ENCODE data around the gene TDRD10.

Gene TDRD10

GRCh38 chr1:154575951-154576566 lies 74.0 kb downstream of the TDRD10 start:
- no peak for DNase-seq (ENCODE audit: extremely low read depth in 1 of 2, low read depth in 1 of 2)

DNA sequence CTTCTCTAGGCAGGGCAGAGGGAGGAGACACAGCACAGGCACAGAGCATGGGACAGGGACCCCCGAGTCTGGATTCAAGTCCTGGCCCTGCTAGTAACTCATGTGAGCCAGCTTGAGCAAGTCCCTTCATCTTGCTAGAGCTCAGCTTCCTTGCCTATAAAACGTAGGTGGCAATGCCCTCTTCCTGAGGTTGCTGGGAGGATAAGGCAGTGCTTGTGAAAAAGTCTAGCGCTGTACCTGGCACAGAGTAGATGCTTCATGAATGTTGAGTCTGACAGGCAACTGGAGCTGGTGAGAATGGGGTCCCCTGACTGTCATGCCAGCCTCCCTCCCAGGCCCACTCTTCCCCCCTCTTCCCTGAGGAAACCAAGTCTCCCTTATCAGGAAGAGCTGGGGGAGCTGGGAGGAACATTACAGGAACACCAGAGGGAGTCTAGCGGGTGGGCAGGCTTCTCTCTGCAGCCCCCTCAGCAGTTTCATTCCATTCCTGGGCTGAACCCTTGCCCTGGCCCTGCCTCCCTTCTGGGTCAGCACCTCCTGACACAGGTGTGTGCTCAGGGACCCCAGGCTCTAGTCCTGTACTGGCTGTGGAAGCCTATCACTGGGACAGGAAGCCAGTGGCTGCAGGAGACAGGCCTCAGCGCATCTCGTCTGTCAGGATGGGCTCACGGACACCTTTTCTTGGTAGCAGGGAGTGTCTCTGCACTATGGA lies 75.5 kb downstream of the TDRD10 start:
- no peak for DNase-seq (ENCODE audit: extremely low read depth in 1 of 2, low read depth in 1 of 2)

DNA sequence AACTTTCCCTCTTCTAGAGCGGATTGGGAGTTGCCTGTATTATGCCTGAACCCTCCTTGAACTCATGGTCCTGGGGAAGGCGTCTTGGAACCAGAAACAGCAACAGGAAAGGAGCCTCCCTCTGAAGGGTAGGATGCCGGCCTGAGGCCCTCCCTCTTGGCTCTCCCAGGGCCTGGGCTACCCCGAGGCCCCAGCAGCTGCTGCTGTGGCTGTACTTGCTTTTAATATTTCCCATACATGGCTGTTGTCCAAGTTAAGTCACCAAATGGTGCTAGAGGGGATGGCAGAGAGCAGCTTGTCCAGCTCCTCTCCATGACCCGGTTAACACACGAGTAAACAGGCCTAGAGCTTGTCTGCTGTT lies 76.0 kb downstream of the TDRD10 start:
- no peak for DNase-seq (ENCODE audit: extremely low read depth in 1 of 2, low read depth in 1 of 2)

GRCh38 chr1:154579374-154579773 lies 77.4 kb downstream of the TDRD10 start:
- DNase-seq (ENCODE audit: extremely low read depth in 1 of 2, low read depth in 1 of 2): no peak

DNA sequence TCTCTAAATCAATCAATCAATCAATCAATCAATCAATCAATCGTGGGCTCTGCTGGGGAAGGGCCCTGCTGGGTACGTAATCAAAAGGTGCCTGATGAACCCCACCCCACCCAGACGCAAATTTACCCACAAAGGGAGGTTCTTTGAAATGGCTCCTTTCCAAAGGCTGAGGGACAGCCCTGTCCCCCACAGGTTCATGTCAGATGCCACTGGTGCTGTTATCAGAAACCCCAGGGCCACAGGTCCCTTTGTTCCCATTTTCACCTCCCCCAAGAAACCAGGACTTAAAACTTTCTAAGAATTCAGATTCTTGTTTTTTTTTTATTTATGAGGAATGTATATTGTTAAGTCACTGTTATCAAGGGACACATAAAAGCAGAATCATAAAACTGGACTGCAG lies 79.7 kb downstream of the TDRD10 start:
- DNase-seq (ENCODE audit: extremely low read depth in 1 of 2, low read depth in 1 of 2): no peak

DNA sequence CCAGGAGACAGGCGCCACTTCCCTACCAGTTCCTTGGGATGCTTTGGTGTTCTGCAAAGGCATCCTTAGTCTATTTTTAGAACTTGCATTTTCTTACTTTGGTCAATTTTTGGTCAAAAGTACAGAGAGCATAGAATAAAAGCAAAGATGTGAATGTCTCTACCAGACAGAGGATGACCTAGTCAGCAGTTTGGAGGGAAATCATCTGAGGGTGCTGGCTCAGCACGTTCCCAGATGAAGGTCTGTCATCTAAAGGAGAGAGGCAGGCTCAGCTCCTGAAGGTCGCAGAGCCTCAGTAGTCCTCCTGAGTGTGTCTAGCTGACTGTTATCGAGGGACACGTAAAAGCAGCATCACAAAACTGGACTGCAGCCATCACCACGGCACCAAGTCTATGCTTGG lies 80.9 kb downstream of the TDRD10 start:
- DNase-seq (ENCODE audit: extremely low read depth in 1 of 2, low read depth in 1 of 2): no peak

DNA sequence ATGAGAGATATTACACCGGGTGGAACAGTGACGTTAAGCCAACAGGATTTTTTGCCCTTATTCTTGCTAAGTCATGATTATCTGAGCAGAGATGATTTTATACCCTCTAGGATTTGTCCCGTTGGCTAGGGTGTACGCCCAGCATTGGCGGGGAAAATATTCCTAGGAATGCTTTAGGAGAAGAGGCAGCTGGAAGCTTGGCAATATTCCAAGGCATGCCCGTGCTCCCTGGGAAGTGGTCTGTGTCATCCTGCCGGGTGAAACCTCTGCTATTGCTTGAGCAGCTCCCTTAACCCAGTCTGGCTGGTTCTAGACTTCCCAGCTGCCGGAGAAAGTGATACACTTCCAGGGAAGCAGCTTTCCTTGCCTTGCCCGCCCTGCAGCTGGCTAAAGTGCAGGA lies 81.8 kb downstream of the TDRD10 start:
- no peak for DNase-seq (ENCODE audit: extremely low read depth in 1 of 2, low read depth in 1 of 2)

GRCh38 chr1:154584267-154584994 lies 82.4 kb downstream of the TDRD10 start:
- no peak for DNase-seq (ENCODE audit: extremely low read depth in 1 of 2, low read depth in 1 of 2)

- DNase-seq (ENCODE audit: extremely low read depth in 1 of 2, low read depth in 1 of 2): no peak
Measured at GRCh38 chr1:154586231-154586630, 84.2 kb downstream of the TDRD10 start.

- DNase-seq (ENCODE audit: extremely low read depth in 1 of 2, low read depth in 1 of 2): no peak
Measured at GRCh38 chr1:154586641-154587040, 84.6 kb downstream of the TDRD10 start.

DNA sequence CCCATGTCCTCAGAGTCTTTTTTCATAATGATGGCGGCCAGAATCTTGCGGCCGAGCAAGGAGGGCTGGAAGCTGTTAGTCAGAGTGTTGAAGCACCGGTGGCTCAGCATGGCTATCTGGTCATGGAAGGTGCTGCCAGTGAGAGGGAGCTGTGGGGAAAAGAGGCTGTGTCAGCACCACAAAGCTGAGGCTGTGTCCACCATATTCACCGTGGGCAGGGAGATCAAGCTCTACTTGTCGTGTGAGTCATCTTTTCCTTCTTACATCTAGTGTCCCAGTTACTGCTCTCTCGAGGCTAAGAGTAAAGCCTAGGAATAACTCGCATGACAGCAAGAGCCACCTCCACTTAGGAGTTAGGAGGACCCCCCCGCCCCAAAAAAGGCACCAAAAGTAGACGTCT lies 87.8 kb downstream of the TDRD10 start:
- DNase-seq (ENCODE audit: extremely low read depth in 1 of 2, low read depth in 1 of 2): no peak

DNA sequence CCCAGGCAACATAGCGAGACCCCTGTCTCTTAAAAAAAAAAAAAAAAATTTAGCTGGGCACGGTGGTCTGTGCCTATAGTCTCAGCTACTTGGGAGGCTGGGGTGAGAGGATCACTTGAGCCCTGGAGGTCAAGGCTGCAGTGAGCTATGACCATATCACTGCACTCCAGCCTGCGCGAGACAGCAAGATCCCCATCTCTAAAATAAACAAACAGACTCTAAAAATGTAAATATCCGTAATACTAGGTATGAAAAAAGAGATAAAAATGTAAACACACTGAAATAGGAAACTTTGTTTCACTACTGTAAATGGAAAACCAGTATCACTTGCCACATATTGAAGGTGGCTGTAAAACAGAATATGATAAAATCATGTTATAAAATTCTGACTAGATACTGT lies 88.7 kb downstream of the TDRD10 start:
- DNase-seq (ENCODE audit: extremely low read depth in 1 of 2, low read depth in 1 of 2): no peak

GRCh38 chr1:154591206-154591605 lies 89.2 kb downstream of the TDRD10 start:
- no peak for DNase-seq (ENCODE audit: extremely low read depth in 1 of 2, low read depth in 1 of 2)

DNA sequence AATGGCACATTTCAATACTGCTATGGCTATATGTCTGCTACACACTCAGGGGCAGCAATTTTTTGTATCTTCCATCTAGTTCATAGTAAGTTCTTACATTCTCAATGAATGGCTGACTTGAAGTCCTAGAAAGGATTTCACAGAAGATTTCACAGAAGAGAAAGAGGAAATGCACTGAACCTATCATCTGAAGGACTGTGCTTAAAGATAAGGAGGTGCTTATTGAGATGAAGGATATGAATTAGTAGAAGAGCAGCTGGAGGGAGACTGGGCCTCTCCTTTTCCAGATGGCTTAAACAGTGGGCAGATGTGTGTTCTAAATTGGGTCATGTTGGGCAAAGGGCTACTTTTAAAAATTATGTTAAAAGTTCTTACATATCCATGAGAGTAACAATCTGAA lies 91.4 kb downstream of the TDRD10 start:
- DNase-seq (ENCODE audit: extremely low read depth in 1 of 2, low read depth in 1 of 2): no peak

GRCh38 chr1:154594811-154595210 lies 92.8 kb downstream of the TDRD10 start:
- DNase-seq (ENCODE audit: extremely low read depth in 1 of 2, low read depth in 1 of 2): no peak

GRCh38 chr1:154595621-154596020 lies 93.6 kb downstream of the TDRD10 start:
- no peak for DNase-seq (ENCODE audit: extremely low read depth in 1 of 2, low read depth in 1 of 2)

Measured in activated CD8-positive, alpha-beta memory T cell treated with anti-CD3 and anti-CD28 coated beads for 1 hour (primary cell).